ENCODE results near the gene SLC1A2. TPM values are rescaled to one million over a fixed set of nuclear protein-coding genes. Genes with fewer than 3 reads are reported as not detected.

The SLC1A2 gene
- total and polyA plus RNA-seq, 4 donors = 0.35 to 17.0 (median 1.1) TPM

GRCh38 chr11:35419830-35420333 is 524 bp upstream of the SLC1A2 start:
- no peak overlapping the region for H3K9ac ChIP-seq (ENCODE audit: insufficient read depth in 1 of 2, low read length in 2 of 2)
- 0 to 4% methylated on average over 41 of the region's 41 CpGs for WGBS, 2 donors

DNA sequence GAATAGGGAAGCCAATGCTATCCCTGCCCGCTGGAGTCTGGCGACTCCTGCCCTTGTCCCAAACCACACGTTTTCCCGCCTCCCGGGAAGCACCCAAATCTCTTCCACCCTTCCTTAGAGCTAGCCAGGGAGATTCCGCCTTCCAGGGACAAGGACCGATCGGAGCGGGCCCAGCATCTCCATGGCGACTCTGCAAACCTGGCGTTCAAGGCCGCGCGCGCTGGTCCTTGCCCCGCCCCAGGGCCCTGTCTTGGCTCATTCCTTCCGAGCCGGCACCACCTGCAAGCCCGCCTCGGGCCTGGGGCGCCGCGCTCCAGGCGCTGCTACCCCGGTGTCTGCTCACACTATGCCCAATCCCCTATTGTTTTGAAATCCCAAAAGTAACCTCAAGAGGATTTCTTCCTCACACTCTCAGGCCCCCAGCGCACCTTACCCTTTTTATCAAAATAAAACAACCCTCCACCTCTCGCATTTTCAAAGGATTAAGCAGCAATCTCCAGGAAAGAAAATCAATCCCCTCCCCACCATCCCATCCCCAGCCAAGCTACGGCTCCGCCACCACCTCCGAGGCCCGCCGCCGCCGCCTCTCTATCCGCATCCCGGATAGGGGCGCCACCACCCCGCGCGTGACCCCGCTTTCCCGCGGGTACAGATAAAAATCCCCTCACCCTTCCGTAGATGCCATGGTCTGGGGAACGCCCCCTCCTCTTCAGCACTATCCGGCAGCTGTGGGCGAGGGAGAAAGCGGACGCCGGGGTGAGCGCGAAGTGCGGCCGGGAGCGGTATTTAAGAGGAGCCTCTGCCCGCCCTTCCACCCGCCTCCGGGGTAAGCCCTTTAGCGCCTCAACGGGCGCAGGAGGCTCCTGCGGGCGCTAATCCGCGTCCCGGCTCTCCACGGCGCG is 825 bp downstream of the SLC1A2 start:
- no peak for TF ChIP-seq CTCF (IDR thresholded peaks at IDR 0.05; ENCODE audit: control extremely low read depth, extremely low read depth)
- WGBS, 2 donors = 2 to 6% methylated on average over 62 to 69 of the region's 69 CpGs
- H3K27me3 ChIP-seq (ENCODE audit: control insufficient read depth in 3 of 3, insufficient read depth in 3 of 3, low read length in 2 of 3) = peaks cover 6 to 73% (median 65%) of the 10 kb centered on the region in 3 donors
- peak overlapping the region; percentile 36 for H3K4me3 ChIP-seq
- H3K36me3 ChIP-seq (ENCODE audit: control insufficient read depth in 4 of 4, insufficient read depth in 4 of 4, low read length in 4 of 4) = no peaks in the 10 kb centered on the region
- DNase-seq = peak; percentile 31 to 50 (median 40)
- ATAC-seq (ENCODE audit: insufficient read depth, low FRiP score) = peak; percentile 59
- peaks cover 0 to 9% (median 3%) of the 10 kb centered on the region in 5 donors for H3K4me1 ChIP-seq (ENCODE audit: control insufficient read depth in 5 of 5, insufficient read depth in 5 of 5, low read length in 5 of 5)
- no peak overlapping the region for H3K9ac ChIP-seq (ENCODE audit: insufficient read depth in 1 of 2, low read length in 2 of 2)
- H3K9me3 ChIP-seq (ENCODE audit: control insufficient read depth in 4 of 4, insufficient read depth in 3 of 4, low read length in 3 of 4) = no peaks in the 10 kb centered on the region
- no peak overlapping the region for H3K27ac ChIP-seq (ENCODE audit: low read depth in 1 of 2, low read length in 1 of 2)

More at GRCh38 chr11:35419830-35420333, 524 bp upstream of the SLC1A2 start:
- Histone ChIP-seq H3K27ac (ENCODE audit: low read depth in 1 of 2, low read length in 1 of 2) (no peak overlapping the region), H3K27me3 (ENCODE audit: control insufficient read depth in 3 of 3, insufficient read depth in 3 of 3, low read length in 2 of 3) (peaks cover 6 to 67% (median 65%) of the 10 kb centered on the region in 3 donors), H3K36me3 (ENCODE audit: control insufficient read depth in 4 of 4, insufficient read depth in 4 of 4, low read length in 4 of 4) (no peaks in the 10 kb centered on the region), H3K4me1 (ENCODE audit: control insufficient read depth in 5 of 5, insufficient read depth in 5 of 5, low read length in 5 of 5) (peaks cover 0 to 9% (median 3%) of the 10 kb centered on the region in 5 donors), H3K9me3 (ENCODE audit: control insufficient read depth in 4 of 4, insufficient read depth in 3 of 4, low read length in 3 of 4) (peaks cover 0 to 3% (median 0%) of the 10 kb centered on the region in 4 donors), H3K4me3 (peak overlapping the region; percentile 36)
- ATAC-seq (ENCODE audit: insufficient read depth, low FRiP score) (no peak), DNase-seq (peak in 2 of 3 donors; percentile 34 to 36)
- no peak for TF ChIP-seq CTCF (IDR thresholded peaks at IDR 0.05; ENCODE audit: control extremely low read depth, extremely low read depth)

DNA sequence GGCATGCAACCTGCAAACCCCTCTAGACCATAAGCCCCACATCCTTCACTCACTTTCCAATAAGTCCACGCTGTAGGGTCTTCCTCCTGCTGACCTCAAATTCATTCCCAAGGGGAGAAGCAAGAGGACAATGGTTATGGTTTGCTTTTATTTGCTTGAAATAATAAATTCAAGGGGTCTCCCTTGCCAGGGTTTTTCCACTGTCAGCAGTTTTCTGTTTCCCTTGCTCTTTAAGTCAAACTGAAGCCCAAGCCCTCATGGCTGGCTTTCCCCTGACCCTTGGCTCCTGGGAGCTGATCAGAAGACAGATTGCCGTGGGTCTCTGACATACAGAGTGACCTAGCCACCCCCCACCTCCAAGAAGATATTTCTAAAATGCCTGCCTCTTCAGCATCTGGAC is 3.9 kb downstream of the SLC1A2 start:
- no peak for TF ChIP-seq CTCF (IDR thresholded peaks at IDR 0.05; ENCODE audit: control extremely low read depth, extremely low read depth)

More for the DNA sequence above, 3.9 kb downstream of the SLC1A2 start:
- no peaks in the 10 kb centered on the region for H3K9me3 ChIP-seq (ENCODE audit: control insufficient read depth in 4 of 4, insufficient read depth in 3 of 4, low read length in 3 of 4)
- no peak overlapping the region for H3K9ac ChIP-seq (ENCODE audit: insufficient read depth in 1 of 2, low read length in 2 of 2)
- WGBS, 2 donors = 61 to 66% methylated on average over 2 of the region's 2 CpGs
- DNase-seq = no peak
- no peak for ATAC-seq (ENCODE audit: insufficient read depth, low FRiP score)
- H3K4me3 ChIP-seq = no peak overlapping the region
- no peaks in the 10 kb centered on the region for H3K36me3 ChIP-seq (ENCODE audit: control insufficient read depth in 4 of 4, insufficient read depth in 4 of 4, low read length in 4 of 4)
- H3K27ac ChIP-seq (ENCODE audit: low read depth in 1 of 2, low read length in 1 of 2) = no peak overlapping the region
- peaks cover 4 to 48% (median 39%) of the 10 kb centered on the region in 3 donors for H3K27me3 ChIP-seq (ENCODE audit: control insufficient read depth in 3 of 3, insufficient read depth in 3 of 3, low read length in 2 of 3)
- peaks cover 0 to 9% (median 3%) of the 10 kb centered on the region in 5 donors for H3K4me1 ChIP-seq (ENCODE audit: control insufficient read depth in 5 of 5, insufficient read depth in 5 of 5, low read length in 5 of 5)

Data from lung (tissue), 12 donors.